NCI-H2196 treated with DMSO at 0.1 percent for 48 hours (cell line): Measurements from ENCODE around the gene MGAT2.
A peak's percentile ranks its signal among the peaks of the same experiment; 100 is the strongest.
"Not testable (repeated sequence)": the region's sequence is repeated elsewhere in the genome, so short reads cannot be mapped to it uniquely, and the experiment has no call there.

Experiments
- DNase-seq: peaks from one replicate; lab custom pipeline; 2025; ENCODE audit not compliant: unreplicated experiment; lab: John Stamatoyannopoulos, UW

The MGAT2 gene

DNA sequence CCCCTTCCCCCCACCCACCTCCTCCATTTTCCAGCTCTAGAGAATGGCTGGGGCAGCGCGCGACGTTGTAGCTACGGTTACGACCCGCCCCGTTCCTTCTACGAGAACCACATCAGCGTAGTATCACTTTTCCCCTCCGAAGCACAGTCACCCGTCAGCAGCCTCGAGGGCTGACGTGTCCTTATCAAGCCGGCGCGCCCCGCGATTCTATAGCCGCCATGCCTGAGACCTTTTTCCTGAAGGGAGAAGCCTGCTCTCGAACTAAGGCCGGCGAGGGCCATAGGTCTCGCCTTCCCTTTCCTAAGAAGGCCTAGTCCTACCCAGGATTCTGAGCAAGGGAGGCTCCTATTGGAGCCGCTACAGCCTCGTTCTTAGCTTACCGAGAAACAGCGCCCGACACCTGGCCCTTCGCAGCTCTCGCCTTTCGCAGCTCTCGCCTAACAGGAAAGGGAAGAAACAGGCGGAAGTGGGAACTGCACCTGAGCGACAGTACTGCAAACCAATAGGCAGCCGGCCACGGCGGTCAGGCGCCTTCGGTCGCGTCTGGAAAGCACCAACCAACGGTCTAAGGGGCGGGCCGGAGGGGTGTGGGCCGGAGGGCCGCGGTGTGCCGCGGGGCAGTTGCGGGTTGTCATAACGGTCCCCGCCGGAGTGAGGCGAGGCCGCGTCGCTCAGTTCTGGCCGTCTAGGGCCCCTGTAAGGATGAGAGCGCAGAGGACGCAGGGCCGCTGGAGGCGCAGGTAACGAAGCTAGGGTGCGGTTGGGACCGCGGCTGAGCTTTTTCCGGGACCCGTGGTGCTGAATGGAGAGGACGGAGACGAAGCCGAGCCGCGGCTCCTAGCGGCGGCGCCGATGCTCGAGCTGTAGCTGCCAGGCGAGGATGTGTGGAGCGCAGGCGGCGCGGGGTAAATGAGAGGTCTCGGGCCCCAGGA is at the start of gene MGAT2, which contains the start of gene RPL36AL:
Gene MGAT2, plus strand, starts transcription at position 618 of the 932 bp plus-strand sequence. CDS start 470 bp downstream, outside the sequence.
Gene RPL36AL, minus strand, starts transcription at position 445 of the 932 bp plus-strand sequence. CDS start 1,522 bp downstream, outside the sequence.
- peak; percentile 94 for DNase-seq

DNA sequence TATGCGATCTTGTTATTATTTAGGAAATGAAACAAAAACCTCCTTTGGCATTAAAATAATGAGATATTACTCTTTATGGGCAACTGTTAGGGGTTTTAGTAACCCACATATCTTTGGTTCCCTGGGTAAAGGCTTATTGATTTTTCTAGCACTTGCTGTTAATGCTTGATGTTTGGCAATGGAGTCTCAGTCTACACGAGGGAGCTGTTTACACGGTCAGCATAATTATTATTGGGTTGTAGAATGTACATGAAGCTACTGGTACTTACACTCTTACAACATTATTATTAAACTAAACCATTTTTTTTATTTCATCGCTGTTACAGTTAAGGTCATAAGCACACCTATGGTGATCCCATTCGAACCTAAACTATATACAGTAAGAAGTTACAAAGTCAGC is 46.6 kb upstream of the MGAT2 start:
- DNase-seq: no peak

DNA sequence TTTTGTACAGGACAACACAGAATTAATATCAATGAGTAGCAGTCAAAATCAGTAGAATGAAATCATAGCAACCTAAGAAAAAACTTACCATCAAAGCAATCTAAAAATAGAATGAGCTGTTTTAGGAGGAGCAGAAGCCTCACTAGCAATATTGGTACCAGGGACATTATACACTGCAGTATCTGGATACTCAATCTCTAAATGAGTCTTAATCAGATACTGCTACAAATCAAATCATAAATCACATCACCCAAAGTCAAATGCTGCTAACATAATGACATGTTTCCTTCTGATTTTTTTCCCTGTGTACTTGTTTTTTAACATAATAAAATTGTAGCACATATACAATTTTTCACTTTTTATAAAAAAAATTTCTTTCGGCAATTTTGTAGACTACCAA is 42.5 kb upstream of the MGAT2 start:
- no peak for DNase-seq

GRCh38 chr14:49579841-49580240 is 40.8 kb upstream of the MGAT2 start:
- no peak for DNase-seq

GRCh38 chr14:49581209-49582112 is 39.1 kb upstream of the MGAT2 start:
- no peak for DNase-seq

DNA sequence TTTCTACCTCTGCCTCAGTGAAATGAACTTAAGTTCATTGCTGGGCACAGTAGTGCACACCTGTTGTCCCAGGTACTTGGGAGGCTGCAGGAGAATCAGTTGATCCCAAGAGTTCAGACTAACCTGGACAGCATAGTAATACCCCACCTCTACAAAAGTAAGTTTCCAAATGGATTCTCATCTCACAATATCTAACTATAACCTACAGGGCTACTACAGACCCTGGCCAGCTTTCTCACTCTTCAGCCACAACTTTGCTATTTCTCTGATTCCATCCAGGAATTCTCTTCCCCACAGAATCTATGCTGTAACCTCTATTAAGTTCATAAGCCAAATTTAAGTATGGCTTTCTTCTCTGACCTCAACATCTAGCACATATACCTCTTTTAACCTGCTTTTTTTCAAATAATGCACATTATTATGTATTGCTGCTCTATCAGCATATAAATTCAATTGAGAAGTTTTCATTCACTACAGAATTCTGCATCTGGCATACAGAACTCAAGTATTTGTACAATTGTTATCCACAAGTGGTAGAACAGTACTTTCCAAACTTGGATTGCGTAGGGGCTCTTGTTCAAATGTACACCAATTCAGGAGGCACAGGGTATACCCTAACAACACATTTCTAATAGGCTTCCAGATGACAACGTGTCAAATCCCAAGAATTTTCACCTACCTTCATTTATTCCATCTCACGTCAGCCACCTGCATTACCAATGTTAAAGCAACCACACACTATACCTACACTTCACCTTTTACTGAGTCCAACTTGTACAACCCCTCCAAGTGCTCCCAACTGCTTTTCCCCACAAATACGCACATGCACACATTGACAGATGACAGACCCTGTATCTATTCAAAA is 38.3 kb upstream of the MGAT2 start:
- DNase-seq: no peak

DNA sequence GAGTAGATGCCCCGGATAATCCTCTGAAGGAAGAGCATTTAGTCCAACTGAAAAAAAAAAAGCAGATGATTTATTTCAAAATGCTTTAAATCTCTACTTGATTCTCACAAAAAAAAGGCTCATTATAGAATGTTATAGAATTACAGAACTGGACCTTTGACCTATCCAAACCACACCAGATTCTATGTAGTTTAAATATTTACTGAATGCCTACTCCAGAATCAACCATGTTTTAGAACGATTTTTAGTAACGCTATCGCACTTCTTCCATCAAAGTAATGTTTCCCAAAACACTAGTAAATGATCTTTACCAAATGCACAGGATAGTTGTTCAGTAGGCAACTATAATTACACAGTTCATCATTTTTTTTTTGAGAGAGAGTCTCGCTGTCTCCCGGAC is 37.0 kb upstream of the MGAT2 start:
- no peak for DNase-seq

- DNase-seq: no peak
Measured at GRCh38 chr14:49584058-49584457, 36.5 kb upstream of the MGAT2 start.

DNA sequence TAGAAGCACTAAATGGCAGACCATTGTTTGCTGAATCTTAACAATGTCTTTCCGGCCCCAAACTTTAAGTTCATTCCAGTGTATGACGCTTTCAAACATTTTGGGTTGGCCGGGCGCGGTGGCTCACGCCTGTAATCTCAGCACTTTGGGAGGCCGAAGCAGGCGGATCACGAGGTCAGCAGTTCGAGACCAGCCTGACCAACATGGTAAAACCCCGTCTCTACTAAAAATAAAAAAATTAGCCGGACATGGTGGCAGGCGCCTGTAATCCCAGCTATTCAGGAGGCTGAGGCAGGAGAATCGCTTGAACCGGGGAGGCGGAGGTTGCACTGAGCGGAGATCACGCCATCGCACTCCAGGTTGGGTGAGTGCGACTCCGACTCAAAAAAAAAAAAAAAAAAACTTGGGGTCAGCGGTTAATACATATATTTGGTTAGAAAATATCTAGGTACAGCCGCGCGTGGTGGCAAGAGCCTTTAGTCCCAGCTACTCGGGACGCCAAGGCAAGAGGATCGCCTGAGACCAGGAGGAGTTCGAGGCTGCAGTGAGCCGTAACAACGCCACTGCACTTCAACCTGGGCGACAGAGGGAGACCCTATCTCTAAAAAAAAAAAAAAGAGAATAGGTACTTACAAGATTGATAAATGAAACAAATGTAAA is 35.5 kb upstream of the MGAT2 start:
- not testable (repeated sequence) for DNase-seq

DNA sequence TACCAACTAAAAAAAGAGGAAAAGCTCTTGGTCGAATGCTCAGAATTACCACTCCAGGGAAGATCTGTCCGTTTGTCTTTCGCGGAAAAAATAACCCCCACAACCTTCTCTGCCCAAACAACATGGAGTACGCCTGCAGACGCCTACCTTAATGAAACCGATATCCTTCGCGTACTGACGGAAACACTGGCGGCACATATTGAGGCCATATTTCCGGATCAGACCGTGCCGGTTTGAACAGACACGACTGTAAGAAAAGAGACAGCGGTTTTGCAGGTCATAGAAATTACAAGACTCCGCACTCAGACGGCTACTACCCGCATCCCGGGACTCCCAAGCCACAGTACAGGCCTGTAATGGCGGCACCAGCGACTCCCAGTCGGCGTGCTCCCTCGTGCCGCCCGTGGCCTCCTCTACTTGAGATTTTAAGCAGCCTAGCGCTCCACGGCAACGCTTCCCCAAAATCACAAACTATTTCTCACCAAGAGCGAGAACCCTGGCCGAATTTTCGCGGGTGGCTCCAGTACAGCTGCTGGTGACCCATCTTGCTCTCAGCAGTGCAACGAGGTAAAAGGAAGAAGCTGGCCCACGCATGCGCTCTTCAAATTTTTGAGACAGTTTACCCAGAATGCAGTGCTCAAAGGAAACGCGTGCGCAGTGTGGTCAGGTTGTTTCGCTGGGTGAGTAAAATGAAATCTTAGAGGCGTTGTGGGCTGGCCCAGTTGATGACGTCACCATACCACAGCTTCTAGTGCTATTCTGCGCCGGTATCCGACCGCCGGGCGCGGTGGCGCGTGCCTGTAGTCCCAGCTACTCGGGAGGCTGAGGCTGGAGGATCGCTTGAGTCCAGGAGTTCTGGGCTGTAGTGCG is 34.6 kb upstream of the MGAT2 start, which contains the start of gene RPS29:
Gene RPS29, minus strand, starts transcription at position 578 of the 870 bp plus-strand sequence. Its CDS starts 34 bp downstream, at position 544.
- DNase-seq: peak; percentile 98

DNA sequence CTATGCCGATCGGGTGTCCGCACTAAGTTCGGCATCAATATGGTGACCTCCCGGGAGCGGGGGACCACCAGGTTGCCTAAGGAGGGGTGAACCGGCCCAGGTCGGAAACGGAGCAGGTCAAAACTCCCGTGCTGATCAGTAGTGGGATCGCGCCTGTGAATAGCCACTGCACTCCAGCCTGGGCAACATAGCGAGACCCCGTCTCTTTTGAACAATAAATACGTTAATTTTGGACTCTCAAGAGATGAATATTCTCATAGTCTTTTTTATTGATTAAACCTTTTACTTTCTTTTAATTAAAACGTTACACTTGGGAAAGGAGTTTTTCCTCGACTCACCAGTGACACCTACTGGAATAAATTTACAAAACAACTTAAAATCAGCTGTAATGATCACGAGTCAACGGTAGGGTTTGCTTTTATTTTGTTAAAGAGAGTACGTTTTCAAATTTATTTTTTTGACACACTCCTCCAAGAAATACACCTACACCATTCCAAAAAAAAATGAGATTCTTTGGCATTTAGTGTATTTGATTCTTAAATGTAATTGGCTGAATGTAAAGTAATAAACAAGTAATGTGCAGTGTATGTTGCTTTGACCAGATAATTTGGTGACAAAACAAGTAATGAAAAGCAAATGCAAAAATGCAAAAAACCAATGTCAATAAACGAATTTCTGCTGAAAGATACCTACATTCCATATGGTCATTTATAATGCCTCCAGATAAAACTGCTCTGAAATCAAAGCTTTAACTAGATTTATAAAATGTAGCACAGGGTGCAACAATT is 33.7 kb upstream of the MGAT2 start:
- DNase-seq: peak; percentile 35

- no peak for DNase-seq
Measured at GRCh38 chr14:49589387-49589786, 31.2 kb upstream of the MGAT2 start.

DNA sequence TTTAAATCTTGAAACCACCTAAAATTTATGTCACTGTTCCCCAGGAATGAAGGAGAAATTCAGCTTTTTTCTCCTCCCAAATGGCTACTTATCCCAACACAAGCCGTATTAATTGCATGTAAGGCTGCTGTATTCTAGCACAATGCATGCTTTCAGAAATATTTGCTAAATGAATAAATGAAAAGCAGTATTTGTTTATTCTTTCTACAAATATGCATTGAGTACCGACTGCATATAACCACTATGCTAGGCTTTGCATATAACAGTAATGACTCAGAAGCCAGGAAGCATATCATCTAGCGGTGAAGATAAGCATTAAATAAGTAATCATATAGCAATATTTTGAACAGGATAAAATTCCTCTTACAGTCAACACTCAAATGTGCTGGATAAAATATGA is 27.6 kb upstream of the MGAT2 start:
- DNase-seq: no peak

DNA sequence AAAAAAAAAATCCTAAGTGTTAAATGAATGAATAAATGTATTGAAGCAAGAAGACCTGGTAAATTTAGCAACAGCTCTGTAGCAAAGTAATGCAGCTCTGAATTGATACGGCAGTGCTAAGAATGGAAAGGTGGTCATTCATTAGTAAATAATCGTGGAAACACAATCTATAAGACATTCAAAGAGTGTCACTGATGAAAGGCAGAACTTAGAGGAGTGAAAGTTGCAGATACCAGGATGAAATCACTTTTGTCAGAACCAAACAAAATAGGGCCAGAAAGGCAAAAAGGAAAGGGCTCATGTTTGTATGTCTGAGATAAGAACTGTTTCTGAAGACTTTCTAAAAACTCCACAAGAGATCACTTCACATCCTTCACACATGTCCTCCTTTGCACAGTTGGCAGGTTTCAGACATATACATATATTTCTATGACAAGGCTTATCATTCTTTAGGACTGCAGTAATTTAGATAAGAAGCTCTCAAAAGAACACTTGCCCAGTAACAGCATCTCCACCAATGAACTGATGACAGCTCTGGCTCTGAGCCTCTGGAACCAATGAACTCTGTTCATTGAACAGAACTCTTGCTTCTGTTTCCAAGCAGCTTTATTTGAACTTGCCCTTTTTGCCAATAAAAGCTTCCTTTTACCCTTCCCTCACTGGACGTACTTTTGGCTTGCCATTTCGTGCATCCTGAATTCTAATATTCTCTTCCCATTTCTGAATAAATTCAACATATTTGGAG is 26.1 kb upstream of the MGAT2 start:
- DNase-seq: no peak

- DNase-seq: no peak
Measured at GRCh38 chr14:49598189-49598484, 22.5 kb upstream of the MGAT2 start.

- peak; percentile 72 for DNase-seq
Measured at GRCh38 chr14:49598485-49599300, 21.9 kb upstream of the MGAT2 start, which contains the start of gene LRR1. Gene LRR1 (plus strand): TSS chr14:49598940. CDS start chr14:49599021, 81 bp downstream.

DNA sequence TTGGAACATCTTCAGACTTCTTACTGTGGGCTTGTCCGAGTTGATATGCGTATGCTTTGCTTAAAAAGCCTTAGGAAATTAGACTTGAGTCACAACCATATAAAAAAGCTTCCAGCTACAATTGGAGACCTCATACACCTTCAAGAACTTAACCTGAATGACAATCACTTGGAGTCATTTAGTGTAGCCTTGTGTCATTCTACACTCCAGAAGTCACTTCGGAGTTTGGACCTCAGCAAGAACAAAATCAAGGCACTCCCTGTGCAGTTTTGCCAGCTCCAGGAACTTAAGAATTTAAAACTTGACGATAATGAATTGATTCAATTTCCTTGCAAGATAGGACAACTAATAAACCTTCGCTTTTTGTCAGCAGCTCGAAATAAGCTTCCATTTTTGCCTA is 13.0 kb upstream of the MGAT2 start:
- no peak for DNase-seq
